Measurements from ENCODE around the gene SRXN1. TPM values are rescaled to one million over a fixed set of nuclear protein-coding genes. Genes with fewer than 3 reads are reported as not detected.

Gene SRXN1
- total RNA-seq, 1 experiment from 2014 or later = 80.8 TPM

DNA sequence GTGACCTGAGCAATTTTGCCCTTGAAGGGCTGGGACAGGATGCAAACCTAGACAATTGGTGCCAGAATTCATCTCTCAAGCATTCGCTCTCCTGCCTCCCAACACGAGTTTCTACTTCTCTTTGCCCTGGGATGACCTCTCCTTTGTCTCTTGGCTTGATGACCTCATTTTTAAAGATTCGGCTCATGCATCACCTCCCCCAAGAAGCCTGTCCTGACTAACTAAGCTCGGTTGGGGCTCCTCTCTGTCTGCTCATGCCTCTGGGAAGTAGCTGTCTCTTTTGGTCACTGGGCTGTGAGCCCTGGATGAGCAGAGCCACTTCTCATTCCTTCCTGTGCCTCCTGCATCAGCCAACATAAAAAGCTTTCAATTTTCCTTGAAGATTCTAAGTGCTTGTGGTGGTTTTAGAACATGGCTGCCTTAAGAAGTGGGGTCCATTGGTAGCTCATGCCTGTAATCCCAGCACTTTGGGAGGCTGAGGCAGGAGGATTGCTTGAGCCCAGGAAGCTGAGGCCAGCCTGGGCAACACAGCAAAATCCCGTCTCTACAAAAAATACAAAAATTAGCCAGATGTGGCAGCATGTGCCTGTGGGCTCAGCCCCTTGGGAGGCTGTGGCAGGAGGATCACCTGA is 31.8 kb downstream of the SRXN1 start:
- ChIA-PET POLR2A (no interaction called here), RAD21 (ENCODE audit: low non-redundant PET in 1 of 2, low total read pairs in 2 of 2, uncharacterized antibody in 2 of 2, unreplicated experiment in 2 of 2) (no interaction called here), CTCF (no interaction called here)
- Histone ChIP-seq H3K9me2 (ENCODE audit: insufficient read depth) (no peaks in the 10 kb centered on the region), H2AFZ (ENCODE audit: low read depth, low read length, poor library complexity, severe bottlenecking) (no peak overlapping the region), H3K9ac (ENCODE audit: low read length) (no peak overlapping the region), H4K20me1 (ENCODE audit: insufficient read depth) (no peaks in the 10 kb centered on the region), H3K36me3 (ENCODE audit: control insufficient read depth in 1 of 2, insufficient read depth in 2 of 2, low read length in 2 of 2) (no peaks in the 10 kb centered on the region), H3K27ac (ENCODE audit: low read depth, low read length) (no peak overlapping the region), H3K27me3 (ENCODE audit: insufficient read depth, low read length) (no peaks in the 10 kb centered on the region; the same call in 1 of the 2 replicates), H3K4me2 (ENCODE audit: low read length) (no peak overlapping the region), H3K79me2 (ENCODE audit: insufficient read depth, low read length) (no peaks in the 10 kb centered on the region), H3K4me1 (ENCODE audit: control insufficient read depth in 1 of 2, insufficient read depth in 2 of 2, low read length in 2 of 2) (no peaks in the 10 kb centered on the region), H3K9me3 (ENCODE audit: control insufficient read depth in 1 of 2, insufficient read depth in 1 of 2, low read depth in 1 of 2, low read length in 2 of 2) (no peaks in the 10 kb centered on the region), H3K4me3 (replicated peaks in 1 of 2; ENCODE audit: low read depth in 1 of 2, low read length in 2 of 2) (no peak overlapping the region)
- no peak for DNase-seq (ENCODE audit: low read depth, low spot score)
- intact Hi-C loops (cut with micrococcal nuclease) = no loop called here
- no TSS peak for BruUV-seq (replicated peaks)
- TF ChIP-seq CEBPB (IDR thresholded peaks at IDR 0.05; ENCODE audit: low read depth) (no peak), FOSL1 (IDR thresholded peaks at IDR 0.05; ENCODE audit: low read depth) (no peak), EGR1 (IDR thresholded peaks at IDR 0.05; ENCODE audit: low read depth) (no peak), JUND (IDR thresholded peaks at IDR 0.05) (no peak), RAD21 (IDR thresholded peaks at IDR 0.05; ENCODE audit: low read depth) (no peak), POLR2A (IDR thresholded peaks at IDR 0.05; ENCODE audit: borderline replicate concordance, extremely low read depth, insufficient read depth, insufficient read length) (no peak)
- TF ChIP-seq, protein P1, sequence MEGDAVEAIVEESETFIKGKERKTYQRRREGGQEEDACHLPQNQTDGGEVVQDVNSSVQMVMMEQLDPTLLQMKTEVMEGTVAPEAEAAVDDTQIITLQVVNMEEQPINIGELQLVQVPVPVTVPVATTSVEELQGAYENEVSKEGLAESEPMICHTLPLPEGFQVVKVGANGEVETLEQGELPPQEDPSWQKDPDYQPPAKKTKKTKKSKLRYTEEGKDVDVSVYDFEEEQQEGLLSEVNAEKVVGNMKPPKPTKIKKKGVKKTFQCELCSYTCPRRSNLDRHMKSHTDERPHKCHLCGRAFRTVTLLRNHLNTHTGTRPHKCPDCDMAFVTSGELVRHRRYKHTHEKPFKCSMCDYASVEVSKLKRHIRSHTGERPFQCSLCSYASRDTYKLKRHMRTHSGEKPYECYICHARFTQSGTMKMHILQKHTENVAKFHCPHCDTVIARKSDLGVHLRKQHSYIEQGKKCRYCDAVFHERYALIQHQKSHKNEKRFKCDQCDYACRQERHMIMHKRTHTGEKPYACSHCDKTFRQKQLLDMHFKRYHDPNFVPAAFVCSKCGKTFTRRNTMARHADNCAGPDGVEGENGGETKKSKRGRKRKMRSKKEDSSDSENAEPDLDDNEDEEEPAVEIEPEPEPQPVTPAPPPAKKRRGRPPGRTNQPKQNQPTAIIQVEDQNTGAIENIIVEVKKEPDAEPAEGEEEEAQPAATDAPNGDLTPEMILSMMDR (IDR thresholded peaks at IDR 0.05 in 2 of 3, conservative IDR thresholded peaks at IDR 0.05 in 1 of 3; ENCODE audit: borderline replicate concordance in 1 of 3, insufficient read depth in 1 of 3, low read depth in 2 of 3, low read length in 2 of 3) = no peak
- TF ChIP-seq, protein P2, sequence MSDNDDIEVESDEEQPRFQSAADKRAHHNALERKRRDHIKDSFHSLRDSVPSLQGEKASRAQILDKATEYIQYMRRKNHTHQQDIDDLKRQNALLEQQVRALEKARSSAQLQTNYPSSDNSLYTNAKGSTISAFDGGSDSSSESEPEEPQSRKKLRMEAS (IDR thresholded peaks at IDR 0.05) = no peak
- ATAC-seq = no peak

- no peak for ATAC-seq
- BruUV-seq (replicated peaks) = no TSS peak
- ChIA-PET RAD21 (ENCODE audit: low non-redundant PET in 1 of 2, low total read pairs in 2 of 2, uncharacterized antibody in 2 of 2, unreplicated experiment in 2 of 2) (no interaction called here), CTCF (interaction anchor here (1.6 kb wide), 1 partner anchor 25 kb away, joined by 3 read pairs; no protein-coding TSS in a partner anchor), POLR2A (no interaction called here)
- no peak for DNase-seq (ENCODE audit: low read depth, low spot score)
- Histone ChIP-seq H3K79me2 (ENCODE audit: insufficient read depth, low read length) (no peaks in the 10 kb centered on the region), H2AFZ (ENCODE audit: low read depth, low read length, poor library complexity, severe bottlenecking) (no peak overlapping the region), H3K4me2 (ENCODE audit: low read length) (no peak overlapping the region), H3K9me2 (ENCODE audit: insufficient read depth) (no peaks in the 10 kb centered on the region), H3K4me1 (ENCODE audit: control insufficient read depth in 1 of 2, insufficient read depth in 2 of 2, low read length in 2 of 2) (no peaks in the 10 kb centered on the region), H3K9me3 (ENCODE audit: control insufficient read depth in 1 of 2, insufficient read depth in 1 of 2, low read depth in 1 of 2, low read length in 2 of 2) (no peaks in the 10 kb centered on the region), H3K27me3 (ENCODE audit: insufficient read depth, low read length) (no peaks in the 10 kb centered on the region; the same call in 1 of the 2 replicates), H3K4me3 (replicated peaks in 1 of 2; ENCODE audit: low read depth in 1 of 2, low read length in 2 of 2) (no peak overlapping the region), H4K20me1 (ENCODE audit: insufficient read depth) (no peaks in the 10 kb centered on the region), H3K36me3 (ENCODE audit: control insufficient read depth in 1 of 2, insufficient read depth in 2 of 2, low read length in 2 of 2) (no peaks in the 10 kb centered on the region), H3K9ac (ENCODE audit: low read length) (no peak overlapping the region), H3K27ac (ENCODE audit: low read depth, low read length) (no peak overlapping the region)
- intact Hi-C loops (cut with micrococcal nuclease) = no loop called here
- TF ChIP-seq, protein P3, sequence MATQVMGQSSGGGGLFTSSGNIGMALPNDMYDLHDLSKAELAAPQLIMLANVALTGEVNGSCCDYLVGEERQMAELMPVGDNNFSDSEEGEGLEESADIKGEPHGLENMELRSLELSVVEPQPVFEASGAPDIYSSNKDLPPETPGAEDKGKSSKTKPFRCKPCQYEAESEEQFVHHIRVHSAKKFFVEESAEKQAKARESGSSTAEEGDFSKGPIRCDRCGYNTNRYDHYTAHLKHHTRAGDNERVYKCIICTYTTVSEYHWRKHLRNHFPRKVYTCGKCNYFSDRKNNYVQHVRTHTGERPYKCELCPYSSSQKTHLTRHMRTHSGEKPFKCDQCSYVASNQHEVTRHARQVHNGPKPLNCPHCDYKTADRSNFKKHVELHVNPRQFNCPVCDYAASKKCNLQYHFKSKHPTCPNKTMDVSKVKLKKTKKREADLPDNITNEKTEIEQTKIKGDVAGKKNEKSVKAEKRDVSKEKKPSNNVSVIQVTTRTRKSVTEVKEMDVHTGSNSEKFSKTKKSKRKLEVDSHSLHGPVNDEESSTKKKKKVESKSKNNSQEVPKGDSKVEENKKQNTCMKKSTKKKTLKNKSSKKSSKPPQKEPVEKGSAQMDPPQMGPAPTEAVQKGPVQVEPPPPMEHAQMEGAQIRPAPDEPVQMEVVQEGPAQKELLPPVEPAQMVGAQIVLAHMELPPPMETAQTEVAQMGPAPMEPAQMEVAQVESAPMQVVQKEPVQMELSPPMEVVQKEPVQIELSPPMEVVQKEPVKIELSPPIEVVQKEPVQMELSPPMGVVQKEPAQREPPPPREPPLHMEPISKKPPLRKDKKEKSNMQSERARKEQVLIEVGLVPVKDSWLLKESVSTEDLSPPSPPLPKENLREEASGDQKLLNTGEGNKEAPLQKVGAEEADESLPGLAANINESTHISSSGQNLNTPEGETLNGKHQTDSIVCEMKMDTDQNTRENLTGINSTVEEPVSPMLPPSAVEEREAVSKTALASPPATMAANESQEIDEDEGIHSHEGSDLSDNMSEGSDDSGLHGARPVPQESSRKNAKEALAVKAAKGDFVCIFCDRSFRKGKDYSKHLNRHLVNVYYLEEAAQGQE (IDR thresholded peaks at IDR 0.05; ENCODE audit: low read depth) = no peak
- no peak for TF ChIP-seq JUND (IDR thresholded peaks at IDR 0.05)
- TF ChIP-seq EZH2 (IDR thresholded peaks at IDR 0.05) = no peak
- TF ChIP-seq CEBPB (IDR thresholded peaks at IDR 0.05; ENCODE audit: low read depth) = no peak
- TF ChIP-seq SRF (IDR thresholded peaks at IDR 0.05; ENCODE audit: low read depth) = no peak
- TF ChIP-seq, protein P4, sequence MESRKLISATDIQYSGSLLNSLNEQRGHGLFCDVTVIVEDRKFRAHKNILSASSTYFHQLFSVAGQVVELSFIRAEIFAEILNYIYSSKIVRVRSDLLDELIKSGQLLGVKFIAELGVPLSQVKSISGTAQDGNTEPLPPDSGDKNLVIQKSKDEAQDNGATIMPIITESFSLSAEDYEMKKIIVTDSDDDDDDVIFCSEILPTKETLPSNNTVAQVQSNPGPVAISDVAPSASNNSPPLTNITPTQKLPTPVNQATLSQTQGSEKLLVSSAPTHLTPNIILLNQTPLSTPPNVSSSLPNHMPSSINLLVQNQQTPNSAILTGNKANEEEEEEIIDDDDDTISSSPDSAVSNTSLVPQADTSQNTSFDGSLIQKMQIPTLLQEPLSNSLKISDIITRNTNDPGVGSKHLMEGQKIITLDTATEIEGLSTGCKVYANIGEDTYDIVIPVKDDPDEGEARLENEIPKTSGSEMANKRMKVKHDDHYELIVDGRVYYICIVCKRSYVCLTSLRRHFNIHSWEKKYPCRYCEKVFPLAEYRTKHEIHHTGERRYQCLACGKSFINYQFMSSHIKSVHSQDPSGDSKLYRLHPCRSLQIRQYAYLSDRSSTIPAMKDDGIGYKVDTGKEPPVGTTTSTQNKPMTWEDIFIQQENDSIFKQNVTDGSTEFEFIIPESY (IDR thresholded peaks at IDR 0.05; ENCODE audit: extremely low read depth, insufficient replicate concordance, low read length) = no peak
- no peak for TF ChIP-seq POLR2A (IDR thresholded peaks at IDR 0.05; ENCODE audit: borderline replicate concordance, extremely low read depth, insufficient read depth, insufficient read length)
Measured at GRCh38 chr20:620246-620645, 32.8 kb downstream of the SRXN1 start.
